ENCODE data around the gene KIAA0319L. TPM values are rescaled to one million over a fixed set of nuclear protein-coding genes. Genes with fewer than 3 reads are reported as not detected.

The KIAA0319L gene
- total and polyA plus RNA-seq, 8 donors: 76.5 to 106 (median 92.6) TPM

GRCh38 chr1:35511305-35511704 is 45.9 kb downstream of the KIAA0319L start:
- ATAC-seq (no peak), DNase-seq (no peak)
- no peaks in the 10 kb centered on the region for H3K27me3 ChIP-seq
- peaks cover under 1 to 15% of the 10 kb centered on the region in 2 donors for H3K4me1 ChIP-seq
- peaks cover 0 to 6% of the 10 kb centered on the region in 2 donors for H3K36me3 ChIP-seq
- intact Hi-C loops (cut with DNase I): no loop called here
- TF ChIP-seq CTCF (IDR thresholded peaks at IDR 0.05): no peak
- H3K9me3 ChIP-seq: peaks cover 0 to 9% of the 10 kb centered on the region in 2 donors
- H3K4me3 ChIP-seq: no peak overlapping the region
- H3K27ac ChIP-seq: no peak overlapping the region

GRCh38 chr1:35509558-35509957 is 47.6 kb downstream of the KIAA0319L start:
- H3K36me3 ChIP-seq: peaks cover 0 to 18% of the 10 kb centered on the region in 2 donors
- H3K9me3 ChIP-seq: no peaks in the 10 kb centered on the region
- H3K4me3 ChIP-seq: no peak overlapping the region
- ATAC-seq: no peak
- intact Hi-C loops (cut with DNase I): no loop called here
- no peak for DNase-seq
- TF ChIP-seq CTCF (IDR thresholded peaks at IDR 0.05): no peak
- no peaks in the 10 kb centered on the region for H3K27me3 ChIP-seq
- H3K27ac ChIP-seq: no peak overlapping the region
- H3K4me1 ChIP-seq: peaks cover 8 to 28% of the 10 kb centered on the region in 2 donors

GRCh38 chr1:35507947-35508346 is 49.3 kb downstream of the KIAA0319L start:
- no peak for DNase-seq
- Histone ChIP-seq H3K27me3 (no peaks in the 10 kb centered on the region), H3K4me1 (peaks cover 8 to 28% of the 10 kb centered on the region in 2 donors), H3K36me3 (peaks cover 0 to 18% of the 10 kb centered on the region in 2 donors), H3K27ac (no peak overlapping the region), H3K4me3 (no peak overlapping the region), H3K9me3 (no peaks in the 10 kb centered on the region)
- intact Hi-C loops (cut with DNase I): no loop called here
- TF ChIP-seq CTCF (IDR thresholded peaks at IDR 0.05): no peak
- no peak for ATAC-seq

GRCh38 chr1:35506960-35507912 is 50.0 kb downstream of the KIAA0319L start:
- Histone ChIP-seq H3K27ac (peak overlapping the region in 1 of 2 donors; percentile 30), H3K4me1 (peaks cover 8 to 28% of the 10 kb centered on the region in 2 donors), H3K36me3 (peaks cover 0 to 18% of the 10 kb centered on the region in 2 donors), H3K9me3 (no peaks in the 10 kb centered on the region), H3K27me3 (no peaks in the 10 kb centered on the region), H3K4me3 (no peak overlapping the region)
- ATAC-seq (no peak), DNase-seq (no peak)
- intact Hi-C loops (cut with DNase I): no loop called here
- TF ChIP-seq CTCF (IDR thresholded peaks at IDR 0.05): no peak
